Hepatocyte (in vitro differentiated cells): ENCODE results near the gene SH3BP2.

Experiments used
- CTCF ChIP-seq: fragments of 200-600 bp; sonication (generic); IDR thresholded peaks from 2 replicates; pipeline ENCODE4 v1.5.1; 2016; ENCODE audit warnings: antibody characterized with exemption, mild to moderate bottlenecking; ENCODE audit not compliant: poor library complexity
- EZH2 ChIP-seq: fragments of 200-600 bp; sonication (generic); IDR thresholded peaks from 2 replicates; pipeline ENCODE4 v1.6.1; 2016; ENCODE audit warnings: antibody characterized with exemption, mild to moderate bottlenecking, borderline replicate concordance
- EZH2phosphoT487 ChIP-seq: fragments of 200-600 bp; sonication (generic); IDR thresholded peaks from one replicate; pipeline ENCODE4 v1.6.1; 2018; ENCODE audit warnings: antibody characterized with exemption, mild to moderate bottlenecking, low read depth, moderate library complexity; ENCODE audit not compliant: unreplicated experiment, severe bottlenecking

GRCh38 chr4:2849267-2850152 is 56.6 kb downstream of the SH3BP2 start:
- TF ChIP-seq CTCF (no peak), EZH2 (no peak), EZH2phosphoT487 (no peak)
